ENCODE results near the gene TMEFF1. TPM values are rescaled to one million over a fixed set of nuclear protein-coding genes. Genes with fewer than 3 reads are reported as not detected.
"Not testable (repeated sequence)": the region's sequence is repeated elsewhere in the genome, so short reads cannot be mapped to it uniquely, and the experiment has no call there.

Gene TMEFF1
- 8.8 TPM in 1 of 2 replicates, not detected in the other for total RNA-seq (2014; rRNA removed; shearing (Covaris generic); ENCODE audit: low replicate concordance)

GRCh38 chr9:100472788-100473275, at the start of gene TMEFF1:
TMEFF1 (plus strand) TSS chr9:100473149; CDS start chr9:100473545, 396 bp downstream.
- DNase-seq = peak; percentile 66
- Histone ChIP-seq H3K36me3 (no peaks in the 10 kb centered on the region), H3K27me3 (no peaks in the 10 kb centered on the region), H3K9me3 (no peaks in the 10 kb centered on the region), H3K4me3 (peak within 1 kb of the TSS; percentile 56)

GRCh38 chr9:100425758-100426157, 47.2 kb upstream of the TMEFF1 start:
- Histone ChIP-seq H3K9me3 (no peaks in the 10 kb centered on the region), H3K4me3 (peak overlapping the region; percentile 55), H3K36me3 (peaks cover 21% of the 10 kb centered on the region), H3K27me3 (no peaks in the 10 kb centered on the region)
- DNase-seq = no peak

- peak overlapping the region; percentile 55 for H3K4me3 ChIP-seq
- DNase-seq = no peak
- peaks cover 21% of the 10 kb centered on the region for H3K36me3 ChIP-seq
- no peaks in the 10 kb centered on the region for H3K9me3 ChIP-seq
- H3K27me3 ChIP-seq = no peaks in the 10 kb centered on the region
Measured at GRCh38 chr9:100426189-100426529, 46.8 kb upstream of the TMEFF1 start.

GRCh38 chr9:100426530-100427365, 46.2 kb upstream of the TMEFF1 start, which contains the start of gene MSANTD3:
MSANTD3 (plus strand) TSS chr9:100427143; CDS start chr9:100441939, 14,796 bp downstream.
- Histone ChIP-seq H3K27me3 (no peaks in the 10 kb centered on the region), H3K36me3 (peaks cover 24% of the 10 kb centered on the region), H3K4me3 (peak within 1 kb of the TSS; percentile 90), H3K9me3 (no peaks in the 10 kb centered on the region)
- DNase-seq = peak; percentile 72

- peaks cover 33% of the 10 kb centered on the region for H3K36me3 ChIP-seq
- H3K4me3 ChIP-seq = peak overlapping the region; percentile 90
- no peaks in the 10 kb centered on the region for H3K27me3 ChIP-seq
- no peaks in the 10 kb centered on the region for H3K9me3 ChIP-seq
- DNase-seq = peak; percentile 81
Measured at GRCh38 chr9:100427366-100428263, 45.3 kb upstream of the TMEFF1 start.

GRCh38 chr9:100428871-100429654, 43.9 kb upstream of the TMEFF1 start:
- Histone ChIP-seq H3K27me3 (no peaks in the 10 kb centered on the region), H3K4me3 (peak overlapping the region; percentile 90), H3K9me3 (no peaks in the 10 kb centered on the region), H3K36me3 (peaks cover 47% of the 10 kb centered on the region)
- peak; percentile 75 for DNase-seq

- H3K27me3 ChIP-seq = no peaks in the 10 kb centered on the region
- peaks cover 55% of the 10 kb centered on the region for H3K36me3 ChIP-seq
- DNase-seq = no peak
- no peaks in the 10 kb centered on the region for H3K9me3 ChIP-seq
- peak overlapping the region; percentile 12; the same call in 1 of the 2 replicates for H3K4me3 ChIP-seq
Measured at GRCh38 chr9:100430286-100430940, 42.5 kb upstream of the TMEFF1 start.

- Histone ChIP-seq H3K4me3 (no peak overlapping the region), H3K9me3 (no peaks in the 10 kb centered on the region), H3K36me3 (peaks cover 60% of the 10 kb centered on the region), H3K27me3 (no peaks in the 10 kb centered on the region)
- no peak for DNase-seq
Measured at GRCh38 chr9:100431886-100432285, 41.1 kb upstream of the TMEFF1 start.

- DNase-seq = no peak
- H3K9me3 ChIP-seq = no peaks in the 10 kb centered on the region
- H3K27me3 ChIP-seq = no peaks in the 10 kb centered on the region
- H3K36me3 ChIP-seq = peaks cover 59% of the 10 kb centered on the region
- no peak overlapping the region for H3K4me3 ChIP-seq
Measured at GRCh38 chr9:100432736-100433135, 40.2 kb upstream of the TMEFF1 start.

GRCh38 chr9:100436571-100436970, 36.4 kb upstream of the TMEFF1 start:
- no peak overlapping the region for H3K4me3 ChIP-seq
- no peak for DNase-seq
- H3K27me3 ChIP-seq = no peaks in the 10 kb centered on the region
- no peaks in the 10 kb centered on the region for H3K9me3 ChIP-seq
- H3K36me3 ChIP-seq = peaks cover 40% of the 10 kb centered on the region

GRCh38 chr9:100437860-100438805, 34.8 kb upstream of the TMEFF1 start:
- peak; percentile 59 for DNase-seq
- Histone ChIP-seq H3K36me3 (peaks cover 37% of the 10 kb centered on the region), H3K4me3 (no peak overlapping the region), H3K27me3 (no peaks in the 10 kb centered on the region), H3K9me3 (no peaks in the 10 kb centered on the region)

GRCh38 chr9:100440071-100440470, 32.9 kb upstream of the TMEFF1 start:
- no peak for DNase-seq
- no peak overlapping the region for H3K4me3 ChIP-seq
- no peaks in the 10 kb centered on the region for H3K9me3 ChIP-seq
- H3K27me3 ChIP-seq = no peaks in the 10 kb centered on the region
- peaks cover 40% of the 10 kb centered on the region for H3K36me3 ChIP-seq

- H3K4me3 ChIP-seq, DNase-seq, H3K9me3 ChIP-seq, H3K27me3 ChIP-seq: not testable (repeated sequence)
- peaks cover 41% of the 10 kb centered on the region for H3K36me3 ChIP-seq
Measured at GRCh38 chr9:100440487-100440886, 32.5 kb upstream of the TMEFF1 start.

- DNase-seq = no peak
- Histone ChIP-seq H3K27me3 (no peaks in the 10 kb centered on the region), H3K4me3 (no peak overlapping the region), H3K36me3 (peaks cover 50% of the 10 kb centered on the region), H3K9me3 (no peaks in the 10 kb centered on the region)
Measured at GRCh38 chr9:100441911-100442361, 31.0 kb upstream of the TMEFF1 start.

All from MG63 (cell line).